SU-DHL-6 (cell line): ENCODE measurements around the gene TAS1R2.

Experiments used
- CTCF ChIP-seq: fragments of 200-600 bp; sonication (generic); IDR thresholded peaks from one replicate; pipeline ENCODE4 v1.5.1; 2017; ENCODE audit warnings: antibody characterized with exemption, mild to moderate bottlenecking, low read length, moderate library complexity; ENCODE audit not compliant: insufficient read depth, poor library complexity, severe bottlenecking
- EZH2phosphoT487 ChIP-seq: fragments of 200-600 bp; sonication (generic), shearing (Covaris generic); conservative IDR thresholded peaks from 2 replicates; pipeline ENCODE4 v1.6.1; 2018; ENCODE audit warnings: mild to moderate bottlenecking, antibody characterized with exemption, low read length, moderate library complexity, mixed read lengths

- TF ChIP-seq EZH2phosphoT487 (no peak), CTCF (no peak)
Observed at GRCh38 chr1:18855573-18855972, 3.9 kb downstream of the TAS1R2 start.
